HG02798 (cell line): Measurements from ENCODE around the gene SULT1A1.
"Not testable (repeated sequence)": the region's sequence is repeated elsewhere in the genome, so short reads cannot be mapped to it uniquely, and the experiment has no call there.

ENCODE experiments used
- ATAC-seq: cut with Tn5 transposase; IDR thresholded peaks from one replicate; pipeline ENCODE4 v1.9.1; 2021; ENCODE audit warnings: mild to moderate bottlenecking; ENCODE audit not compliant: unreplicated experiment, poor library complexity

The SULT1A1 gene

DNA sequence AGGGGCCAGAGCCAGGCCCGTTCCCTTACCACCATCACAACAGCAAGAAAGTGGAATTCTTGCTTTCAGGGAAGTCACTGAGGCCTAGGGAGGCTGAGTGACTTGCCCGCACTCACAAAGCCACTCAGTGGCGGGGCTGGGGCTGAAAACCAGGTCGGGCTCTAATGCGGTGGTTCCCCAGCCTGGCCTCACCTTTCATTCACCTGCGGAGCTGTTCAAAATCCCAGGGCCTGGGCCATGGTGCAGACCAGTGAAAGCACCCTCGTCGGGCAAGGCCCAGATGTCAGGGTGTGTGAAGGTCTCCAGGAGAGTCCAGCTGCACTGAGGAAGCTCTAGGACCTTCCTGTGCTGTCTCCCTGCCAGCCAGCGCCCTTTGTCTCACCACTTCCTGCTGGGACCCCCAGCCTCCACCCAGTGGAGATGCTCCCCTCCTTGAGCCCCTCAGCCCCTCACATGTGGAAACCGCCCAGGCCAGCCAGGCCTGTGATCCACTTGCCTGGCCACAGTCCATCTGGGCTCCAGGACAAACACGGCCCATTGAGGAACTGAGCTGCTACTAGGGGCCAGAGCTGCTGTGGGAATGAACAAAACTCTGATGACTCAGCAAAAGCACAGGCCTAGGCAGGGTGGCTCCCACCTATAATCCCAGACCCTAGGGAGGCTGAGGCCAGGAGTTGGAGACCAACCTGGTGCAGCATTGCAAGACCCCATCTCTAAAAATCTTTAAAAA, 812 bp downstream of the SULT1A1 start:
- ATAC-seq = not testable (repeated sequence)

DNA sequence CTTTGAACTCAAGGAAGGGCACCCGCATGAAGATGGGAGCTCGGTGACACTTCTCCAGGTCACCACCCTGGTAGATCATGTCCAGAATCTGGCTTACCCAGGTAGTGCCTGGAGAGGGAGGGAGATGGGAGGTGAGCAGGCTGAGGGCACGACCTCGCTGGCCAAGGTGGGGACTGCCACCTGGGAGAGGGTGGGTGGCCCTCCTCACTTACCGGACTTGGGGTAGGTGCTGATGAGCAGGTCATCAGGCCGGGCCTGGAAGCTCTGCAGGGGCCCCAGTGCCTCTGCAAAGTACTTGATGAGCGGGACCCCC, 1.4 kb downstream of the SULT1A1 start:
- not testable (repeated sequence) for ATAC-seq

DNA sequence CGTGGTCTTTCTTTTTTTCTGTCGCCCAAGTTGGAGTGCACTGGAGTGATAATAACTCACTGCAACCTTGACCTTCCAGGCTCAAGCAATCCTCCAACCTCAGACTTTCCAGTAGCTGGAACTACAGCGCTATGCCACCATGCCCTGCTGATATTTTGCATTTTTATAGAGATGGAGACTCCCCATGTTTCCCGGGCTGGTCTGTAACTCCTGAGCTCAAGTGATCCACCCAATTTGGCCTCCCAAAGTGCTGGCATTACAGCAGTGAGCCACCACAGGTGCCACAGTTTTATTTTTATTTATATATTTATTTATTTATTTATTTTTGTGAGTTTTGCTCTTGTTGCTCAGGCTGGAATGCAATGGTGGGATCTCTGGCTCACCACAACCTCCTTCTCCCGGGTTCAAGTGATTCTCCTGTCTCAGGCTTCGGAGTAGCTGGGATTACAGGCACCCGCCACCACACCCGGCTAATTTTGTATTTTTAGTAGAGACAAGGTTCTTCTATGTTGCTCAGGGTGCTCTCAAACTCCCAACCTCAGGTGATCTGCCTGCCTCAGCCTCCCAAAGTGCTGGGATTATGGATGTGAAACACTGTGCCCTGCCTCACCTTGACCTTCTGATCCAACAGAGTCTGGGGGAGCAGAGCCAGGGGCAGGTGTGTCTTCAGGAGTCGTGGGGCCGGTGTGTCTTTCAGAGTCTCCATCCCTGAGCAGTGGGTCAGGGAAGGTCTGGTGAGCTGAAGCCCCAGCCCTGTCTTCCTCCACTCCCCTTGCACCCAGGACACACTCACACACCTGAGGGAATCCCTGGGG, 2.0 kb downstream of the SULT1A1 start:
- not testable (repeated sequence) for ATAC-seq

DNA sequence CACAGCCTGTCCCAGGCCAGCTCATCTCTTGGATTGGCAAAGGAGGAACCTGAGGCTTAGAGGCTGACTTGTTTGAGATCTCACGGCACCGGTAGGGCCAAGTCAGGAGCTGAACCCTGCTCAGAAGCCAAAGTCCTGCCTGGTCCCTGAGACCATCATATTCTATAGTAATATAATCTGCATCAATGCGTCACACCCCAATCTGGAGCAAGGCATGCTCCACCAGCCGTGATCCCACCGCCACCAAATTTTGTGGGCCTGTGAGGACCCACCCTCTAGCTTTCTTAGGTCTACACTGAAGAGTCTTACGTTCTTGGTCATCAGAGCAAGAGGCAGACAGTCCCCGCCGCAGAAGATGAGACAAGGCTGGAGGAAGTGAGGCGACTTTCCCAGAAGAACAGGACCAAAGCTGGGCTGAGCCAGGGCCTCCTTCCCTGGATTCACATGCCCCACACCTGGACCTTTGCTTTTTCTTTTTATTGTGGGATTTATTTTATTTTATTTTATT, 2.7 kb downstream of the SULT1A1 start:
- ATAC-seq = no peak

DNA sequence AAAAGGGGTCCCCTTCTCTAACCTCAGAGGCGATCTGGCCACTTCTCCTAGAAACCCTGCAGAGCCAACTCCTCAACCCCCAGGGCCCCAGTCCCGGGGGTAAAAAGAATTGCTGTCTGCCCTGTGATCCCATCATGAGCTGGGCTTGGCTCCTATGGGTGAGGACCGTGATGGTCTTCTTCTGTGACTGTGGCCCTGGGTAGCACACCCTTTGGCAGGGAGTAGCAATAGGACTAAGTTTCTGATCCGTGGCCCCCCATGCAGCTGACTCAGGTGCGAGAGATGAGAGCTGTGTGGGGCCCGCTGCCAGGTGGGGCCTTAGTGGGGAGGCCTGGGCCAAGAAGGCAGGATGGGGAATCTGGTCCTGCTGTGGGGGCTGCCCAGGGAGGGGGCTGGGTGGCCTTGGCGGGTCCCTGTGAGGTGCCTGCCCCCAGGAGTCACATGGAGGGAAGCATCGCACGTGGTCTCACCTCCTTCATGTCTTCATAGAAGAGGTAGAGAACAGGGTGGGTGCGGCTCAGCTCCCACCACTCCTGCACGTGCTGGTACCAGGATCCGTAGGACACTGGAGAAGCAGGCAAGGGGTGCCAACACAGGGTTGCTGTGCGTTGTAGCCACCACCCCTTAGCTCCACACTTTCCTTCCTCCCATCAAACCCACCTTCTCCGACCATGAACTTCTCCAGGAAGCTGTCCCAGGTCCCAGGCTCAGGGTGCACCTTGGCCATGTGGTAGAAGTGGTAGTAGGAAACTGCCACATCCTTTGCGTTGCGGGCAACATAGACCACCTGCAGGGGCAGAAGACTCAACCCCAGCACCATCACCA, 3.3 kb downstream of the SULT1A1 start:
- ATAC-seq = no peak

DNA sequence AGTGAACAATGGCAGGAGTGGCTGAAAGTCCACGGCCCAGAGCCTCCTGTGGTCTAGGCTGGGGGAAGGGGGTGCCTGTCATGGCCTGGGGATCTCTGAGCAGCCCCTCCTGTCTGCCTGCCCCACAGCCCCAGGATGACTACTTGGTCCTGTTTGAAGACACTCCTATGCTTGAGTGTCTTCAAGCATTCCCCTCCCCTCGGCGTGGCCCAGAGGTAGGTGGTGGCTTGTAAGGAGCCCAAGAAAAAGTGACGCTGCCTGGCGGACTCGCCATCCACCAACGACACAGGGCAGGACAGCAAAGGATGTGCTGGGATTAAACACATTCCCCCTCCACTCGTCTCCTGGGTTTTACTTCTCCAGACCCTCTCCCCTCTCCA, 5.7 kb downstream of the SULT1A1 start:
- ATAC-seq = no peak

DNA sequence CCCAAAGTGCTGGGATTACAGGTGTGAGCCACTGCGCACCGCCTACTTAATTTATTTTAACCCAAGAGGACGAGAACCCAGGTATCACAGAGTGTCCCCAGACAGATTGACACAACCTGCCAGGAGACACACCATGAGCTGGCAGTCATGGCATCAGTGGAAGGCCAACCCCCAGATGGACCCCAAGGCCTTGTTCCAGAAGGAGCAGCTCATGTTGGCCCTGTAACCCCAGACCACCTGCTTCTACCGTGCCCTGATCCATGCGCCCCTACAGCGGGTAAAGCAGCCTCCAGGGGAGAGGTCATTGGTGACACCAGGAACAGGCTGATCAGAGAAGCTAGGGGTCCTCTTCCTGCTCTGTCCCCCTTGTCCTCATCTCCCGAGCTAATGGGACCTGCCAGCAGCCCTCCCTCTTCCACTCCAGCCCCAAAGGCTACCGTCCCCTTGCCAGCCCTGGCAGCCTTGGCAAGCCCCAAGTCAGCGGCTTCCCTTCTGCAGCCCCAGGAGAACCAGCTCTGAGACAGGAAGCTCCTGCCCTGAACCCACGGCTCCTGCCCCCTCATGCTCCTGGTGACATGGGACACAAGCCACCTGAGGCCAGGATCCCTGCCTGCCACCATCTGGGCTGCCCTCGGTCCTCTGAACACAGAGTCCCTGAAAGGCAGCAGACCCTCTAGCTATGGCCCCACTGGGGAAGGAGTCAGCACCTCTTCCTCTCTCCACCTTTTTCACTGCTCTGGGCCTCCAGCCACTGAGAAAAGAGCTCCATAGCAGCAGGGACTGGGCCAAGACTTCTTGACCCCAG, 6.3 kb downstream of the SULT1A1 start:
- no peak for ATAC-seq

DNA sequence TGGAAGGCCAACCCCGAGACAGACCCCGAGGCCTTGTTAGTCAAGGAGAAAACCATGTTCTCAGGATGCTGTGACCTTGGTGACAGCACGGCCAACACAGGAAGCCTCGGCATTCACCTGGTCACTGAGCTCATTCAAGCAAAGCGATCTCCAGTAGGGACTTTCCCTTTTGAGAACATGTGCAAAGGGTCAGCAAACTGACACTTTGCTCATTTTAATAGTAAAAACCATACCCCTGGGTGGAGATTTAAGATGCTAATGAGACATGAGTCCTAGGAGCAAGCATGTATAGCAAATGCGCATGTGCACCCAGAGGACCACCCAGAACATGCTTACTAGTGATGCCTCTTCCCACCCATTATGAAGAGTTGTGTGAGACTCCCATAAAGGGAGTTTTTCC, 7.3 kb downstream of the SULT1A1 start:
- no peak for ATAC-seq

DNA sequence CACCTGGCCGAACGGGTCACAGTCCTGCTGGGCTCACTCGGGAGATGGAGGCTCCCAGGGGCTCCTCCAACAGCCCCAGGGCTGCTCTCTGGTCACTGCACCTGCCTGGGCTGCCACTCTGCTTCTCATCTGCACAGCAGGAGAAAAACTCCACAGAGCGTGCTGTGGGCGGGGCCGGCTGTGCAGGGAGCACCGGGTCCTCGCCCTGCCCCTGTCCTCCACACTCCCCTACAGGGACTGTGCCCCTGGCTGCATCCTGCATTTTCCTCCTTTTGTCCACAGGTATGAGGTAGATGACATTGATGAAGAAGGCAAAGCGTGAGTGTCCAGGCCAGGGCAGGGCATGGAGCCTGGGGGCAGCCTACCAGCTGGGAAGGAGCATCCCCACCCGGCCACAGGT, 7.8 kb downstream of the SULT1A1 start:
- not testable (repeated sequence) for ATAC-seq

DNA sequence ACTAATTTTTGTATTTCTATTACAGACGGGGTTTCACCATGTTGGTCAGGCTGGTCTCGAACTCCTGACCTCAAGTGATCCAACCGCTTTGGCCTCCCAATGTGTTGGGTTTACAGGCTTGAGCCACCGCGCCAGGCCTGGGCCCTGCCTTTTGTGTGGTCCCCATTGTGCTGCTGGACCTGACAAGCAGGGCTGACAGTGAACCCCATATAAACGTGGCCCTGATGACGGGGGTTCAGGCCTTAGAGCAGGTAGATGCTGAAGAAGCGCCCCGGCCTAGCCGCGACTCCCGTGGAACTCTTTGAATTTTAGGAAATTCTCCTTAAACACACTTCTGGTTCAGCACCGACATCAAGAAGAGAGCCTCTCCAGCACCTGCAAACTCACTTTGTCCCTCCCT, 8.3 kb downstream of the SULT1A1 start:
- ATAC-seq = not testable (repeated sequence)

DNA sequence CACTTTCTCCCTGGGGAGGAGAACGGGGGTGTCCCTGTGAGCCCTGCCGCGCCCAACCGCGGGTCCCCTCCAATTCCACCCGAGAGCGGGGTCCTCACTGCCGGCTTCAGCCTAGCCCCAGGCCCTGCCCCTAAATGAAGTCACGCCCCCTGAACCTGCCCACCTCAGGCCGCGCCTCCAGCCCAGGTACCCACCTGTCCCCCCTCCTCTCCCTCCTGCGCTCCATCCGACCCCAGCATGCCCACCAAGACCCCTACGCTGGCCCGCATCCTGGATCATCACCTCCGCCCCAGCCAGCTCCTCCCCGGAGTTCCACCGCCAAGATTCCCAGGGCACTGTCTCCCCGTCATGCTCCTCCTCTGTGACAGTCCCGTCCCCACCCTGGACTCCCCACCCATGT, 8.9 kb downstream of the SULT1A1 start:
- ATAC-seq = not testable (repeated sequence)

DNA sequence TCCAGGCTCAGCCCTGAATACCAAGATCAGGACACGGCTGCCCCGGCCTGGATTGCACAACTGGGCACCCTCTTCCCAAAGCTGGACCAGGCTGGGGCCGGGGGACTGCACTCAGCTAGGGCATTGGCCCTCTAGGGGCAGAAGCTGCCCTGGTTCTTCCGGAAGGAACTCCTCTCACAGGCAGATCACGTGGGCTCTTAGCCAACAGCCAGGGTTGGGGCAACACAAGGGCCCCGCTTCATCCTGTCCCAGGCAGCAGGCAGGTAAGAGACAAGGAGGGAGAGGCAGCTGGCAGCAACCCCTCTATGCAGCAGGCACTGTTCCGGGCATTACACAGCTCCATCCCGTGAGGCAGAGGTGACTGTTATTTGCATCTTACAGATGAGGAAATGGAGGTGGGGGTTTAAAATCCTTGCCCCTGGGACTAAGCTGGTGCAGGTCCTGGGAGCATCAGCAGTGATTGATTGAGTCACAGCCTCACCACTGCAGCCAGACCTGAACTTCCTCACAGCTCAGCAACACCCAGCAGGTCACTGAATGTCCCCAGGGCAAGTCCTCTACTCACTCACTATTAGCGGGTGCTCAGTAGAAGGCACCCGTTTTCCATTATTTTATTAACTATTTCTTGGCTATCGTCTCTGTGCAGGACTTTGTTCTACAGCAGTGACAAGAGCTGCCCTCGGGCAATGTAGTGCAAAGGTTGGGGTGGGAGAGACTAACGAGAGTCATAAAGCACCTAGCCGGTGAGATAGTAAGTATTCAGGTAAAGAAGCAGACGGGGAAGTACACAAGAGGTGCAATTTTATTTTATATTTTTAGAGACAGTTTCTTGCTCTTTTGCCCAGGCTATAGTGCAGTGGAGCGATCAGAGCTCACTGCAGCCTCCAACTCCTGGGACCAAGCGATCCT, 10.2 kb downstream of the SULT1A1 start:
- not testable (repeated sequence) for ATAC-seq

DNA sequence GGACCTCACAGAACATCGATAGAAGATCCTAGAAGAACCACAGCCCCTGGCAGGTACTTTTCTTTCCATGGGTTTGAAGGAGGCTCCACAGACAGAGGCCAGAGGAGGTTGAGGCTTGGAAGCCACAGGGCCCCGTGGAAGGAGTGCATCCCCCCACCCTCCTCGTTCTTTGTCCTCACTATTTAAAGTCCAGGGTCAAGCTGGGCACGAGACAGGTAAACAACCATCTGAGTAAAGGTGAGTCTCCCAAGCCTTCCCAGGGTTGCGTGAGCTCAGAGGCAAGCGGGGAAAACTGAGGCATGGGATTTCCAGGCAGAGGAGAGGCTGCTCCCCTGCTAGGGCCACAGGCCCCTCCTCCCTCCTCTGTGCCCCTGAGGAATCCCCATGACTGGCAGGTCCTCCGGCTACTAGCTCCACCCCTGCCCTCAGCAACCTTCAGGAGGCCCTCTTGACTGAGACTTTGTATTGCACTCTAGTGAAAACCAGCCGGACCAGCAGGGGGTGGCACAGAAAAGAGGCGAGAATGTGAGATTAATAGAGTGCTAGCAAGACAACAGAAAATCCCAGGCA, 12.1 kb downstream of the SULT1A1 start:
- no peak for ATAC-seq

DNA sequence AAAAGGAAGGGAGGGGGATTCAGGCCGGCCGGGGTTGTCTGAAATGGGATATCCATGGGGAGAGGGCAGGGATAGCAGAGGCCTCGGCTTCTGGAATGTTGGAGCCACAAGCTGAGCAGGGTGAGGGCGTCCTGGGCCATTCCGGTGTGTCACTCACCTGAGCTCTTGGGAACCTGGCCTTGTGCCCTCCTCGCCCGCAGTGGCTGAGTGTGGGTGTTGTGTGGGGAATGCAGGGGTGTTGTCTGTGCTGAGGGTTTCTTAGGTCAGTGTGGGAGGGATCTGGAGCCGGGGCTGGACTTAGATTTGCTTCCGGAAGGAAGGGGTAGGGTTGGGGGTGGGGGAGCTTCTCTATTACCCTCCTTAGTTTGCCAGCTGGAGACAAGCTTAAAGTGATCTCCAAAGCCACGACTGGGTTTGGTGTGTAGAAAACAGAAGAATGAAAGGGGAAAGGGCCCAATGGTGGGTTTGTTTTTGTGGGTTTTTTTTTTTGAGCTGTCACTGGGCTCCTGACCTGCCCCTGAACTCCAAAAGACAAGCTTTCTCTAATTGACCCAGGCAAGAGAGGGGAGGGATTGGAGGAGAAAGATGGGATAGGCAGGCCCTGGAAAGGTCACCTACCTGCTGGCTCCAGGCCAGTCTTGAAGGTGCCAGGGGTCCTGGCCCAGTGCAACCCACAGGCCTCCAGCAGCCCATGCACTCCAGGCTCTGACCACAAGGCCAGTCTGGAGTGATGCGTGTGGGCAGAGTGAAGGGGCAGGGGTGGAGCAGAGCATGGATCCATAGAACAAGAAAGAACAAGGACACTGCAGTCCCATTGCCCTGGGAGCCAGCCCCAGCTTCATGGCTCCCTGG, 12.8 kb downstream of the SULT1A1 start, which contains the start of gene SULT1A2:
Gene SULT1A2, minus strand, starts transcription at position 211 of the 852 bp plus-strand sequence. CDS start 1,120 bp downstream, outside the sequence.
- no peak for ATAC-seq

DNA sequence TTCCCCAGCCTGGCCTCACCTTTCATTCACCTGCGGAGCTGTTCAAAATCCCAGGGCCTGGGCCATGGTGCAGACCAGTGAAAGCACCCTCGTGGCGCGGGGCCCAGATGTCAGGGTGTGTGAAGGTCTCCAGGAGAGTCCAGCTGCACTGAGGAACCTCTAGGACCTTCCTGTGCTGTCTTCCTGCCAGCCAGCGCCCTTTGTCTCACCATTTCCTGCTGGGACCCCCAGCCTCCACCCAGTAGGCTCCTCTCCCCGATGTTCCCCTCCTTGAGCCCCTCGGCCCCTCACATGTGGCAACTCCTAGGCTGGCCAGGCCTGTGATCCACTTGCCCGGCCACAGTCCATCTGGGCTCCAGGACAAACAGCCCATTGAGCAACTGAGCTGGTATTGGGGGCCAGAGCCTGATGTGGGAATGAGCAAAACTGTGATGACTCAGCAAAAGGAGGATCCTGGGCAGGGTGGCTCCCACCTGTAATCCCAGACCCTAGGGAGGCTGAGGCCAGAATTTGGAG, 13.7 kb downstream of the SULT1A1 start:
- no peak for ATAC-seq

DNA sequence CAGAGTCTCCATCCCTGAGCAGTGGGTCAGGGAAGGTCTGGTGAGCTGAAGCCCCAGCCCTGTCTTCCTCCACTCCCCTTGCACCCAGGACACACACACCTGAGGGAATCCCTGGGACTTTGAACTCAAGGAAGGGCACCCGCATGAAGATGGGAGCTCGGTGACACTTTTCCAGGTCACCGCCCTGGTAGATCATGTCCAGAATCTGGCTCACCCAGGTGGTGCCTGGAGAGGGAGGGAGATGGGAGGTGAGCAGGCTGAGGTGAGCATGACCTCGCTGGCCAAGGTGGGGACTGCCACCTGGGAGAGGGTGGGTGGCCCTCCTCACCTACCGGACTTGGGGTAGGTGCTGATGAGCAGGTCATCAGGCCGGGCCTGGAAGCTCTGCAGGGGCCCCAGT, 14.4 kb downstream of the SULT1A1 start:
- ATAC-seq = not testable (repeated sequence)

DNA sequence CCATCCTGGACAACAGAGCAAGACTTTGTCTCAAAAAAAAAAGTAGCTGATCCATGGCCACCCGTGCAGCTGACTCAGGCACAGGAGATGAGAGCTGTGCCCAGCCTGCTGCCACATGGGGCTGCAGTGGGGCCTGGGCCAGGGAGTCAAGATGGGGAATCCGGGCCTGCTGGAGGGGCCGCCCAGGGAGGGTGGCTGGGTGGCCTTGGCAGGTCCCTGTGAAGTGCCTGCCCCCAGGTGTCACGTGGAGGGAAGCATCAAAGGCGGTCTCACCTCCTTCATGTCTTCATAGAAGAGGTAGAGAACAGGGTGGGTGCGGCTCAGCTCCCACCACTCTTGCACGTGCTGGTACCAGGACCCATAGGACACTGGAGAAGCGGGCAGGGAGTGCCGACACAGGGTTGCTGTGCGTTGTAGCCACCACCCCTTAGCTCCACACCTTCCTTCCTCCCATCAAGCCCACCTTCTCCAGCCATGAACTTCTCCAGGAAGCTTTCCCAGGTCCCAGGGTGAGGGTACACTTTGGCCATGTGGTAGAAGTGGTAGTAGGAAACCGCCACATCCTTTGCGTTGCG, 16.8 kb downstream of the SULT1A1 start:
- no peak for ATAC-seq
